HEK293 (cell line): ENCODE data around the gene DNAH12.

Experiments used
- CTCF ChIA-PET: fragments of 350-600 bp; formaldehyde crosslinking; extraction: SDS; loops from one replicate; lab custom pipeline; 2021; ENCODE audit warnings: antibody characterized with exemption; lab: Yijun Ruan, JAX
- POLR2A ChIA-PET: fragments of 300-600 bp; formaldehyde crosslinking; extraction: SDS; loops from one replicate; lab custom pipeline; 2020; ENCODE audit warnings: antibody characterized with exemption, inconsistent platforms; lab: Yijun Ruan, JAX
- H3K27ac ChIP-seq: fragments of 200-500 bp; sonication (Bioruptor generic); 2 replicates; pipeline ENCODE4 v1.5.1; 2014; ENCODE audit warnings: low read depth, low read length, control low read depth, inconsistent platforms; ENCODE audit errors: extremely low read depth
- H3K36me3 ChIP-seq, 2 experiments: fragments of 200-500 bp in 1 of 2; sonication (Bioruptor generic) in 1 of 2; 1 replicate in 1 of 2; 2 replicates in 1 of 2; pipeline ENCODE4 v1.5.1; 2014 to 2017; ENCODE audit warnings: inconsistent platforms in 2 of 2, low read length in 2 of 2; ENCODE audit not compliant: control insufficient read depth in 2 of 2, insufficient read depth in 1 of 2
- H3K4me1 ChIP-seq: fragments of 200-500 bp; sonication (Bioruptor generic); 2 replicates; pipeline ENCODE4 v1.5.1; 2014; ENCODE audit warnings: mild to moderate bottlenecking, low read length, inconsistent platforms; ENCODE audit not compliant: control insufficient read depth, insufficient read depth
- H3K4me3 ChIP-seq: 2 replicates; pipeline ENCODE4 v1.5.1; 2011; ENCODE audit warnings: low read depth, mild to moderate bottlenecking, control low read depth, low read length, moderate library complexity
- H3K9me3 ChIP-seq: fragments of 200-500 bp; sonication (Bioruptor generic); 2 replicates; pipeline ENCODE4 v1.5.1; 2014; ENCODE audit warnings: low read depth, low read length, inconsistent platforms; ENCODE audit not compliant: control insufficient read depth, insufficient read depth
- ATF2 ChIP-seq: fragments of 450-650 bp; formaldehyde crosslinking; IDR thresholded peaks from 2 replicates; pipeline ENCODE4 v1.5.1; 2016; ENCODE audit warnings: missing biosample characterization, missing genetic modification characterization, low read depth
- BCL11A ChIP-seq: fragments of 450-650 bp; formaldehyde crosslinking; IDR thresholded peaks from 2 replicates; pipeline ENCODE4 v1.5.1; 2016; ENCODE audit warnings: low read depth, missing biosample characterization, missing genetic modification characterization
- GFI1B ChIP-seq: fragments of 450-650 bp; formaldehyde crosslinking; IDR thresholded peaks from 2 replicates; pipeline ENCODE4 v1.5.1; 2016; ENCODE audit warnings: missing biosample characterization, missing genetic modification characterization
- GLI4 ChIP-seq: fragments of 450-650 bp; formaldehyde crosslinking; IDR thresholded peaks from 2 replicates; pipeline ENCODE4 v1.5.1; 2016; ENCODE audit warnings: missing biosample characterization, missing genetic modification characterization
- GLIS1 ChIP-seq: fragments of 450-650 bp; formaldehyde crosslinking; IDR thresholded peaks from 2 replicates; pipeline ENCODE4 v1.5.1; 2016; ENCODE audit warnings: missing biosample characterization, missing genetic modification characterization
- HOXD13 ChIP-seq: sonication (generic); formaldehyde crosslinking; IDR thresholded peaks from 2 replicates; pipeline ENCODE4 v1.8.0; 2022; ENCODE audit warnings: missing genetic modification reagents, borderline replicate concordance
- INSM2 ChIP-seq: fragments of 450-650 bp; formaldehyde crosslinking; IDR thresholded peaks from 2 replicates; pipeline ENCODE4 v1.5.1; 2016; ENCODE audit warnings: missing biosample characterization, missing genetic modification characterization
- KLF10 ChIP-seq: fragments of 450-650 bp; IDR thresholded peaks from 2 replicates; pipeline ENCODE4 v1.5.1; 2018; ENCODE audit warnings: missing biosample characterization, mild to moderate bottlenecking, missing genetic modification characterization
- PRDM2 ChIP-seq: fragments of 450-650 bp; formaldehyde crosslinking; IDR thresholded peaks from 2 replicates; pipeline ENCODE4 v1.5.1; 2016; ENCODE audit warnings: missing biosample characterization, missing genetic modification characterization, borderline replicate concordance
- SCRT2 ChIP-seq: fragments of 450-650 bp; formaldehyde crosslinking; IDR thresholded peaks from 2 replicates; pipeline ENCODE4 v1.5.1; 2016; ENCODE audit warnings: missing biosample characterization, missing genetic modification characterization
- ZBTB20 ChIP-seq: fragments of 450-650 bp; formaldehyde crosslinking; IDR thresholded peaks from 2 replicates; pipeline ENCODE4 v1.5.1; 2016; ENCODE audit warnings: missing biosample characterization, missing genetic modification characterization
- ZNF133 ChIP-seq: fragments of 450-650 bp; formaldehyde crosslinking; IDR thresholded peaks from 2 replicates; pipeline ENCODE4 v1.5.1; 2016; ENCODE audit warnings: missing biosample characterization, missing genetic modification characterization
- ZNF155 ChIP-seq: fragments of 450-650 bp; formaldehyde crosslinking; IDR thresholded peaks from 2 replicates; pipeline ENCODE4 v1.5.1; 2016; ENCODE audit warnings: missing biosample characterization, missing genetic modification characterization
- ZNF169 ChIP-seq: fragments of 450-650 bp; formaldehyde crosslinking; IDR thresholded peaks from 2 replicates; pipeline ENCODE4 v1.5.1; 2016; ENCODE audit warnings: missing biosample characterization, missing genetic modification characterization
- ZNF211 ChIP-seq: fragments of 450-650 bp; formaldehyde crosslinking; IDR thresholded peaks from 2 replicates; pipeline ENCODE4 v1.5.1; 2016; ENCODE audit warnings: low read depth, missing biosample characterization, missing genetic modification characterization
- ZNF221 ChIP-seq: fragments of 450-650 bp; formaldehyde crosslinking; IDR thresholded peaks from 2 replicates; pipeline ENCODE4 v1.5.1; 2017; ENCODE audit warnings: missing biosample characterization, missing genetic modification characterization, borderline replicate concordance
- ZNF26 ChIP-seq: fragments of 450-650 bp; formaldehyde crosslinking; IDR thresholded peaks from 2 replicates; pipeline ENCODE4 v1.5.1; 2016; ENCODE audit warnings: missing biosample characterization, missing genetic modification characterization
- ZNF266 ChIP-seq: fragments of 450-650 bp; formaldehyde crosslinking; IDR thresholded peaks from 2 replicates; pipeline ENCODE4 v1.5.1; 2016; ENCODE audit warnings: missing biosample characterization, missing genetic modification characterization, low read depth
- ZNF37A ChIP-seq: fragments of 450-650 bp; IDR thresholded peaks from 2 replicates; pipeline ENCODE4 v1.5.1; 2018; ENCODE audit warnings: missing biosample characterization, missing genetic modification characterization
- ZNF391 ChIP-seq: fragments of 450-650 bp; formaldehyde crosslinking; IDR thresholded peaks from 2 replicates; pipeline ENCODE4 v1.5.1; 2016; ENCODE audit warnings: low read depth, missing biosample characterization, missing genetic modification characterization, borderline replicate concordance
- ZNF514 ChIP-seq: fragments of 450-650 bp; formaldehyde crosslinking; IDR thresholded peaks from 2 replicates; pipeline ENCODE4 v1.5.1; 2016; ENCODE audit warnings: missing biosample characterization, missing genetic modification characterization
- ZNF555 ChIP-seq: fragments of 450-650 bp; formaldehyde crosslinking; conservative IDR thresholded peaks from 2 replicates; pipeline ENCODE4 v1.5.1; 2017; ENCODE audit warnings: missing biosample characterization, mild to moderate bottlenecking, missing genetic modification characterization, inconsistent platforms
- ZNF558 ChIP-seq: fragments of 450-650 bp; formaldehyde crosslinking; IDR thresholded peaks from 2 replicates; pipeline ENCODE4 v1.5.1; 2016; ENCODE audit warnings: missing biosample characterization, missing genetic modification characterization
- ZNF600 ChIP-seq: fragments of 450-650 bp; formaldehyde crosslinking; IDR thresholded peaks from 2 replicates; pipeline ENCODE4 v1.5.1; 2016; ENCODE audit warnings: missing biosample characterization, missing genetic modification characterization
- ZNF629 ChIP-seq: fragments of 450-650 bp; formaldehyde crosslinking; IDR thresholded peaks from 2 replicates; pipeline ENCODE4 v1.5.1; 2017; ENCODE audit warnings: missing biosample characterization, missing genetic modification characterization
- ZNF837 ChIP-seq: fragments of 450-650 bp; formaldehyde crosslinking; IDR thresholded peaks from 2 replicates; pipeline ENCODE4 v1.5.1; 2016; ENCODE audit warnings: missing biosample characterization, missing genetic modification characterization

The DNAH12 gene

GRCh38 chr3:57582474-57583168 is 38.5 kb upstream of the DNAH12 start (continued):
- no peak for TF ChIP-seq PRDM2 (tag by site-specific recombination)
- TF ChIP-seq ZNF558 (tag by site-specific recombination) = no peak
- no peak for TF ChIP-seq GFI1B
- no peak for TF ChIP-seq ZNF391 (tag by site-specific recombination)
- no peak for TF ChIP-seq KLF10 (tag by site-specific recombination)
- peak; percentile 60 for TF ChIP-seq GLIS1 (tag by site-specific recombination)
- TF ChIP-seq INSM2 (tag by site-specific recombination) = no peak
- no peak for TF ChIP-seq ATF2
- TF ChIP-seq BCL11A (tag by site-specific recombination) = no peak
- TF ChIP-seq ZNF266 (tag by site-specific recombination) = no peak
- no peak for TF ChIP-seq ZNF37A

GRCh38 chr3:57577801-57578200 is 33.7 kb upstream of the DNAH12 start:
- H3K4me3 ChIP-seq = no peak overlapping the region
- peaks cover 22 to 84% of the 10 kb centered on the region in 2 experiments for H3K36me3 ChIP-seq
- TF ChIP-seq ZNF221 (tag by site-specific recombination) (no peak), ZNF600 (no peak), INSM2 (tag by site-specific recombination) (no peak), ZNF211 (tag by site-specific recombination) (no peak), ZNF133 (tag by site-specific recombination) (no peak), ZNF837 (tag by site-specific recombination) (no peak), ZNF514 (tag by site-specific recombination) (no peak), ZNF555 (no peak), ZNF629 (tag by site-specific recombination) (no peak), ZNF169 (no peak), GLI4 (tag by site-specific recombination) (no peak), SCRT2 (tag by site-specific recombination) (no peak), ZNF26 (tag by site-specific recombination) (no peak), ZBTB20 (tag by site-specific recombination) (no peak), ZNF155 (tag by site-specific recombination) (no peak), HOXD13 (CRISPR knock-in tag) (no peak)
- 0 out of 2 replicates have a peak, but pooled peaks cover 3% of the 10 kb centered on the region for H3K4me1 ChIP-seq
- CTCF ChIA-PET = interaction anchor here (0.7 kb wide), 1 partner anchor 180 kb away, joined by 3 read pairs; no protein-coding TSS in a partner anchor
- no peaks in the 10 kb centered on the region for H3K9me3 ChIP-seq
- POLR2A ChIA-PET = no interaction called here
- no peak overlapping the region for H3K27ac ChIP-seq
